ENCODE results near the gene OR2B2.

The OR2B2 gene

GRCh38 chr6:27893059-27893835, 18.9 kb downstream of the OR2B2 start:
- peak; percentile 82 for DNase-seq

GRCh38 chr6:27892649-27893058, 19.5 kb downstream of the OR2B2 start:
- DNase-seq = no peak

- no peak for DNase-seq
Observed at GRCh38 chr6:27891320-27891875, 20.8 kb downstream of the OR2B2 start.

DNA sequence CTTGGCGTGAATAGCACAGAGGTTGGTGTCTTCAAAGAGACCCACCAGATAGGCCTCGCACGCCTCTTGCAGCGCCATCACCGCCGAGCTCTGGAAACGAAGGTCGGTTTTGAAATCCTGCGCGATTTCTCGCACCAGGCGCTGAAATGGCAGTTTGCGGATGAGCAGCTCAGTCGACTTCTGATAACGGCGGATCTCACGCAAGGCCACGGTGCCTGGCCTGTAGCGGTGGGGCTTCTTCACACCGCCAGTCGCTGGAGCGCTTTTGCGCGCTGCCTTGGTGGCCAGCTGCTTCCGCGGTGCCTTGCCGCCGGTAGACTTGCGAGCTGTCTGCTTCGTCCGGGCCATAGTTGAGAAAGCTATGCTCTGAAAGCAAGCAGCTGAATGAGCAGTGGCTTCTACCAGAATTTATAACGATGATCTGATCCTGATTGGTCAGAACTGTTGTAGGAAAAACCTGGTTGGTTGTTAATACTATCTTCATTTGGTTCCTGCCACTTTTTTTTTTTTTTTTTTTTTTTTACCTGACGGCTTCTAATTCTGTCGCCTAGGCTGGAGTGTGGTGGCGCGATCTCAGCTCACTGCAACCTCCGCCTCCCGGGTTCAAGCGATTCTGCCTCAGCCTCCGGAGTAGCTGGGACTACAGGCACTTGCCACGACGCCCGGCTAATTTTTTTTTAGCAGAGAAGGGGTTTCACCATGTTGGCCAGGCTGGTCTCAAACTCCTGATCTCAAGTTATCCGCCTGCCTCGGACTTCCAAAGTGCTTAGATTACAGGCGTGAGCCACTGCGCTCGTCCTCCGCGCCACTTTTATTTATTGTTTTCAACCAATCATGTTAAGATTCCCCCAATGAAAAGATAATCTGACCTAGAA, 21.5 kb downstream of the OR2B2 start:
- peak; percentile 63 for DNase-seq

DNA sequence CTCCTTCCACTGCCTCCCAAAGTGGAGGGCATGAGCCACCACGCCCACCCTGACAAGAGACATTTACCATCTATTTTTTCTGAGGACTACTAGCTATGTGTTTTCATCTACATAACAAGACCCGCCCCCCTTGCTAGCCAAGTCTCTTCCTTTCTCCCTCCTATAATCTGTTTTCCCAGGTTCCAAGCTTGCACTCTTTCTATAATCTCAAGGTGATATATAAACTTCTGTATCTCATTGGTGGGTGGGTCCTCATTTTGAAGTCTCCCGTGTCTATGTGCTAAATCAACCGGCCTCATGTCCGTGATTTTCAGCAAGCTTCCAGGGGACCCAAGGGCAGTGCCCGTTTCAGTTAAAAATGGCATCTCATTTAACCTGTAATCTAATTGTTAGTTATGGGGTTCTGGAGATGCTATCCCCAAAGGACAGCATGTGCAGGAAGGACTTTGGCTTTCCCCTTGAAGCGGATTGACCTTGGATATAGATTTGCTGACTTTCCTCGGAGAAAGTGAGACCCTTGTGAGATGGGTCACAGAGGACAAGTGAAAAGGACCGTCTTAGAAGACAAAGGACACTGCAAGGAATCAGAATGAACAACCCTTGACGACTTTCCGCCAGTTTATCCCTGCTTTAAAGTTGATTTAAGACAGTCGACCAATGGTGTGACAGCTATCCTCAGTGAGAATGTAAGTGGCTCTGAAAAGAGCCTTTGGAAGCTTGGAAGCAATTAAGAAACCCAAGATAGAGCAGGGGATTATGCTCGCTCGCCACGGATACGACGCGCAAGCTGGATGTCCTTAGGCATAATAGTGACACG, 22.4 kb downstream of the OR2B2 start:
- DNase-seq = no peak

DNA sequence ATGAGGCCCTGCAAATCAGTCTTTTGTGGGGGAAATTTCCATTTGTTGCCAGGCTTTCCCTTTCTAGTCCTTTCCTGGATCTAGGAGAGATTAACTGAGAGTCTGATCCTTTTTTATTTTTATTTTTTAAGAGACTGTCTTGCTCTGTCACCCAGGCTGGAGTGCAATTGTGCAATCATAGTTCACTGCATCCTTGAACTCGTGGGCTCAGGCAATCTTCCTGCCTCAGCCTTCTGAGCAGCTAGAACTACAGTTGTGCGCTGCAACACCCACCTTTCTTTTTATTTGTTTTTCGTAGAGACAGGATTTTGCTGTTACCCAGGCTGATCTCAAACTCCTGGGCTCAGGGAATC, 22.9 kb downstream of the OR2B2 start:
- DNase-seq = no peak

- DNase-seq = no peak
Observed at GRCh38 chr6:27888566-27888965, 23.6 kb downstream of the OR2B2 start.

GRCh38 chr6:27886073-27886472, 26.1 kb downstream of the OR2B2 start:
- DNase-seq = no peak

GRCh38 chr6:27883136-27883535, 29.1 kb downstream of the OR2B2 start:
- no peak for DNase-seq

- no peak for DNase-seq
Observed at GRCh38 chr6:27882624-27883023, 29.6 kb downstream of the OR2B2 start.

- no peak for DNase-seq
Observed at GRCh38 chr6:27879837-27880236, 32.4 kb downstream of the OR2B2 start.

GRCh38 chr6:27874016-27874415, 38.2 kb downstream of the OR2B2 start:
- DNase-seq = no peak

DNA sequence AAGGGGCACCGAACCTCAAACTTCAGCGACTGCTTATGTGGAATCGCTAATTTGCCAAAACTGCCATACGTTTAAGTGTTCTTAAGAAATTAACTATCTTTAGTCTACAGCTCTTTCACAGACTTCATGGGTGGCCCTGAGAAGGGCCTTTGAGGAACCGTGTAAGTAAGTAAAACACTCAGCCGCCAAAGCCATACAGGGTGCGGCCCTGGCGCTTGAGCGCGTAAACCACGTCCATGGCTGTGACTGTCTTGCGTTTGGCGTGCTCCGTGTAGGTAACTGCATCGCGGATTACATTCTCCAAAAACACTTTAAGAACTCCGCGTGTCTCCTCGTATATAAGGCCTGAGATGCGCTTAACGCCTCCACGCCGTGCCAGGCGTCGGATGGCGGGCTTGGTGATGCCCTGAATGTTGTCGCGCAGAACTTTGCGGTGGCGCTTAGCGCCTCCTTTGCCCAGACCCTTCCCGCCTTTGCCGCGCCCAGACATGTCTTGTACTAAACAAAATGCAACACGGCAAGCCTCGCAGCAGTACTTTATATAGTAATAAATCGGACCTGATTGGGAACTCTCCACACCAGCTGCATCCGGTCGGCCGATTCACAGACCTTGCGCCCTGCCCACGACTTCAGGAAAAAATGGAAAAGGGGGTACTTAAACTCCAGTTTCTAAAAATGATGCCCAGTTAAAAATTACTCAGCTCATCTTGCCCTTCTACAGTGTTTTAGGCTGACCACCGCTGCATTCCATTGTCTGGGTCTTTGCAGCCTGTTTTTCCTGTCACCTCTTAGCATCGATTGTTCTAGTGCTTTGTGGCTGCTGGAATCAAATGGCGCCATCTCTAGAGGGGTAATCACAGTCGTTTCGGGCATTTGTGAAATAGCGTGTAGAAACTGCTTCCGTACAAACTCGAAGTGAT, 38.9 kb downstream of the OR2B2 start:
- peak; percentile 61 for DNase-seq

DNA sequence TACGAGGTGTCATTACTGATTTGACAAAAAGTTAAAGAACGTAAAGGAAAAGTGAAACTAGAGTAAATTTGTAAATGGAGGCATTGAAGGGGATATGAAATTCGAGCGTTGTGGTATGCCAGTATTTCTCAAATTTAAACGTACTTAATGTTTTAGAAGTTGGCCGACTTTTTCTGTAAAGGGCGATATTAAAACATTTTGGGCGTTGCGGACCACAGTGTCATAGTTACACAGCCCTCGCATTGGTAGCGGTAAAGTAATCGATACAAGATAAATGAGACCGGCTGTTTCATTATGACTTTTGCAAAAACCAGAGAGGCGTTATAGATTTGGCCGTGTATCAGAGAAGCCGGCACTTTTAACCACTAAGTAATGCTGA, 39.6 kb downstream of the OR2B2 start:
- no peak for DNase-seq

- peak; percentile 76 for DNase-seq
Observed at GRCh38 chr6:27871924-27872638, 40.1 kb downstream of the OR2B2 start.

GRCh38 chr6:27870291-27870870, 41.8 kb downstream of the OR2B2 start:
- no peak for DNase-seq

DNA sequence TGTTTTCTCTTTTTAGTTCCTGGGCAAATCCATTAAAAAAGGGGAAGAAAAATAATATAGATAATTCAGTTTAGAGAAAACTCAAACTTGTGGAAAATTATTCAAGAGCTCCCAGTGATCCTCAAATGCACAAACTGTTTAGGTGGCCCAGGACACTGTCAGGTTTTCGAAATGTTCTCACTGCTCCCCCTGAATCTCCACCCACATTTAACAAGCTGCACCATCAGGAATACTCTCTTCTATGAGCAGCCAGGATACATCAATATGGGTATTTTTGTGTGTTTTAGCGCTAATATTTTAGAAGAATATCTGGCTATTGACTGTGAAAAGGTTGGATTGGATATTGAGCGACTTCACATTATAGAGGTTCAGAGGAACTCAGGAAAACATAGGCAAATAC, 43.9 kb downstream of the OR2B2 start:
- DNase-seq = no peak

DNA sequence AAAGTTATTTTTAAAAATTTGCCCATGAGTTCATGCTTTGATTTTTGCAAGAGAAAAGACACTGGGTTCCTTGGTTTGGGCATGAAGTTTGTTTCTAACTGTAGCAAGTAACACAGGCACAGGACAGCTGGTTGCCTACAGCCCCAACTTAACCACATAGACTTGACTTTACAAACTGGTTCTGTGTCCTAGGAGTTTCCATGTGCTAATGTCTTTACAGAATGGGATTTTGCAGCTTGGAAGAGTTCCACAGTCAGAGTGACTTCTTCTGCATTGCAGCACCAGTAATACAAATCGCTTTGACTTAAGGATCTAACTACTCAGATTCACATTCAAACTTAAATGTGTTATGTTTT, 44.3 kb downstream of the OR2B2 start:
- DNase-seq = no peak

DNA sequence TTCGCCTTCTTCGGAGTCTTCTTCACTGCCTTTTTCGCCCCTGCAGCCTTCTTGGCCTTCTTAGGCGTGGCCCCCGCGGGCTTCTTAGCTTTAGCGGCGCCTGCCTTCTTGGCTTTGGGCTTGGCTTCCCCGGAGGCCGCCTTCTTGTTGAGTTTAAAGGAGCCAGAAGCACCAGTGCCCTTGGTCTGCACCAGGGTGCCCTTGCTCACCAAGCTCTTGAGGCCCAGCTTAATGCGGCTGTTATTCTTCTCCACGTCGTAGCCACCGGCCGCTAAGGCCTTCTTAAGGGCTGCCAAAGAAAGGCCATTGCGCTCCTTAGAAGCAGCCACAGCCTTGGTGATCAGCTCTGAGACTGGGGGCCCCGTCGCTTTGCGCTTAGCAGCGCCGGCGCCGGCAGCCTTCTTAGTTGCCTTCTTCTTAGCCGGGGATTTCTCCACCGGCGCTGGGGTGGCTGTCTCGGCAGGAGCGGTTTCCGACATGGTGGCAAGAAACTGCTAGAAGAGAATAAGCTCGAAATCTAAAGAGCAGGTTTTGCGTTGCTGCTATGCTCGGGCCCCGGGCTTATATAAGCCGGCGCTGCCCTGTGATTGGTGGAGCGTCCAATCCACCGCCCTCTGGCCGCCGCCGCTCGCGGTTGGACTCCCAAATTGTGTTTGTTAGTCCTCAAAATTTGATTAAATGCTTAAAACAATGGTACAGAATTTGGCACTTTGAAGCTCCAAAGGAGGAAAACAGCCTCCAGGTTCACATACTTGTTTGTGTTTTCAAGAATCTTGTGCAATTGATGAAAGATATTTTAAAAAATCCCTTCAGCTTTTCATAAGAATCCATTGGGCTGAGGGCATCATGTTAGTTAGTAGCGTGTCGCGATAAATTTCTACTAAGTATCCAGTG, 44.9 kb downstream of the OR2B2 start:
- peak; percentile 61 for DNase-seq
